Measurements from ENCODE around the gene GRM7.

DNA sequence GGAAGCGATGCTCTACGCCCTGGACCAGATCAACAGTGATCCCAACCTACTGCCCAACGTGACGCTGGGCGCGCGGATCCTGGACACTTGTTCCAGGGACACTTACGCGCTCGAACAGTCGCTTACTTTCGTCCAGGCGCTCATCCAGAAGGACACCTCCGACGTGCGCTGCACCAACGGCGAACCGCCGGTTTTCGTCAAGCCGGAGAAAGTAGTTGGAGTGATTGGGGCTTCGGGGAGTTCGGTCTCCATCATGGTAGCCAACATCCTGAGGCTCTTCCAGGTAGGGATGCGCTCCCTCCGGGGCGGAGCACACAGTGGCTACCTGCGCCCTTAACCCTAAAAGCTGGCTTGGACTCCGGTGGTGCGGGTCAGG is 698 bp downstream of the GRM7 start:
- TF ChIP-seq, protein P1, sequence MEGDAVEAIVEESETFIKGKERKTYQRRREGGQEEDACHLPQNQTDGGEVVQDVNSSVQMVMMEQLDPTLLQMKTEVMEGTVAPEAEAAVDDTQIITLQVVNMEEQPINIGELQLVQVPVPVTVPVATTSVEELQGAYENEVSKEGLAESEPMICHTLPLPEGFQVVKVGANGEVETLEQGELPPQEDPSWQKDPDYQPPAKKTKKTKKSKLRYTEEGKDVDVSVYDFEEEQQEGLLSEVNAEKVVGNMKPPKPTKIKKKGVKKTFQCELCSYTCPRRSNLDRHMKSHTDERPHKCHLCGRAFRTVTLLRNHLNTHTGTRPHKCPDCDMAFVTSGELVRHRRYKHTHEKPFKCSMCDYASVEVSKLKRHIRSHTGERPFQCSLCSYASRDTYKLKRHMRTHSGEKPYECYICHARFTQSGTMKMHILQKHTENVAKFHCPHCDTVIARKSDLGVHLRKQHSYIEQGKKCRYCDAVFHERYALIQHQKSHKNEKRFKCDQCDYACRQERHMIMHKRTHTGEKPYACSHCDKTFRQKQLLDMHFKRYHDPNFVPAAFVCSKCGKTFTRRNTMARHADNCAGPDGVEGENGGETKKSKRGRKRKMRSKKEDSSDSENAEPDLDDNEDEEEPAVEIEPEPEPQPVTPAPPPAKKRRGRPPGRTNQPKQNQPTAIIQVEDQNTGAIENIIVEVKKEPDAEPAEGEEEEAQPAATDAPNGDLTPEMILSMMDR (IDR thresholded peaks at IDR 0.05; ENCODE audit: low read depth, low read length, poor library complexity, severe bottlenecking) = no peak
- TF ChIP-seq EZH2phosphoT487 (IDR thresholded peaks at IDR 0.05; ENCODE audit: borderline replicate concordance, low read length) = no peak

Data from DOHH2 (cell line).